ENCODE data around the gene GRID1.
"Not testable (repeated sequence)": the region's sequence is repeated elsewhere in the genome, so short reads cannot be mapped to it uniquely, and the experiment has no call there.

GRID1 gene

GRCh38 chr10:86037096-86037495 lies 329.5 kb downstream of the GRID1 start:
- peaks cover under 1% of the 10 kb centered on the region; the same call in 1 of the 2 replicates for H3K9me3 ChIP-seq (ENCODE audit: insufficient read depth, low read length)
- DNase-seq (ENCODE audit: low read depth, low spot score): no peak
- no peaks in the 10 kb centered on the region for H3K4me1 ChIP-seq (ENCODE audit: insufficient read depth, insufficient read length)
- no peak overlapping the region for H3K9ac ChIP-seq (ENCODE audit: insufficient read length, low read depth)
- H3K36me3 ChIP-seq (ENCODE audit: insufficient read depth, insufficient read length, low read length): no peaks in the 10 kb centered on the region
- no peaks in the 10 kb centered on the region for H3K27me3 ChIP-seq (ENCODE audit: insufficient read depth, insufficient read length)
- H3K4me3 ChIP-seq (ENCODE audit: insufficient read length, low read depth): no peak overlapping the region
- no peak for TF ChIP-seq YY1 (IDR thresholded peaks at IDR 0.05; ENCODE audit: insufficient read depth, insufficient read length)

- no peak for DNase-seq (ENCODE audit: low read depth, low spot score)
- Histone ChIP-seq H3K4me1 (ENCODE audit: insufficient read depth, insufficient read length) (no peaks in the 10 kb centered on the region), H3K36me3 (ENCODE audit: insufficient read depth, insufficient read length, low read length) (no peaks in the 10 kb centered on the region), H3K4me3 (ENCODE audit: insufficient read length, low read depth) (no peak overlapping the region), H3K27me3 (ENCODE audit: insufficient read depth, insufficient read length) (no peaks in the 10 kb centered on the region), H3K9ac (ENCODE audit: insufficient read length, low read depth) (no peak overlapping the region), H3K9me3 (ENCODE audit: insufficient read depth, low read length) (peaks cover 6% of the 10 kb centered on the region; the same call in 1 of the 2 replicates)
- TF ChIP-seq SUZ12 (IDR thresholded peaks at IDR 0.05; ENCODE audit: extremely low read depth, insufficient read depth, insufficient read length) (no peak), YY1 (IDR thresholded peaks at IDR 0.05; ENCODE audit: insufficient read depth, insufficient read length) (no peak), ZNF274 (IDR thresholded peaks at IDR 0.05; ENCODE audit: low read depth, low read length) (no peak)
Observed at GRCh38 chr10:86036544-86036831, 330.1 kb downstream of the GRID1 start.

DNA sequence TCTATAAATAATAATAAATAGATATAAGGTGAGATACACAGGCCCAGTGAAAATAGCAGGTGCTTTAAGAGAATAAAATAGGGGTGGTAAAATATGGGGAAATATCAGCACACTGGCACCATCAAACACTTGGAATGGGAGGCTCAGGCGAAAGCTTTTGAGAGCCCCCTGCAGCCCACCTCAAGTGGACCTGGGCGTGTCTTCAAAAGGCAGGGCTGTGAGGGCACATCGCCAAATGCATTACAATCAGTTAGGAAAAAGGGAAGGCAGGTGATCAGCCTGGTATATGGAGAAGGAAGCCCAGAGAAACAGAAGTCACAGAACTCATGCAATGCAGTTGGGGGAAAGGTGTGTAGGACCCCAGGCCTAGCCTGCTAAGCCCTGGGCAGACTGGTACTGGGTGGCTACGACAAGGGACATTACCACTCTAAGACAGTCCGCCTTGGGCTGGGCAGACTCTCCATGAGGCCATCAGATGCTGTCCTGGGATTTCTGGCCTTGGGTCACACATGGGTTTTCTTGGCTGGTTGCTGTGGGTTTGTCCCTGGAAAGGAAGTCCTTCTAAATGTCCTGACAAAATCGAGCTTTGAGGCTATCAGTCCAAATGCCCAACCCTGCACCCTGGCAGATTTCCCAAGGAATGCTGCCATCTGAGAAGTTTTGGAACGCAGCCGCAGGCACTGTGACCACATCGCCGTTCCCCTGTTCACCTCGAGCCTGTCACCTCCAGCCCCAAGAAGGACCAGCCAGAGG lies 330.6 kb downstream of the GRID1 start:
- H3K9ac ChIP-seq (ENCODE audit: insufficient read length, low read depth): no peak overlapping the region
- peaks cover 12% of the 10 kb centered on the region; the same call in 1 of the 2 replicates for H3K9me3 ChIP-seq (ENCODE audit: insufficient read depth, low read length)
- TF ChIP-seq SUZ12 (IDR thresholded peaks at IDR 0.05; ENCODE audit: extremely low read depth, insufficient read depth, insufficient read length): no peak
- TF ChIP-seq YY1 (IDR thresholded peaks at IDR 0.05; ENCODE audit: insufficient read depth, insufficient read length): no peak
- no peak for TF ChIP-seq ZNF274 (IDR thresholded peaks at IDR 0.05; ENCODE audit: low read depth, low read length)
- H3K27me3 ChIP-seq (ENCODE audit: insufficient read depth, insufficient read length): no peaks in the 10 kb centered on the region
- H3K4me1 ChIP-seq (ENCODE audit: insufficient read depth, insufficient read length): no peaks in the 10 kb centered on the region
- no peak for DNase-seq (ENCODE audit: low read depth, low spot score)
- H3K4me3 ChIP-seq (ENCODE audit: insufficient read length, low read depth): no peak overlapping the region
- H3K36me3 ChIP-seq (ENCODE audit: insufficient read depth, insufficient read length, low read length): no peaks in the 10 kb centered on the region

DNA sequence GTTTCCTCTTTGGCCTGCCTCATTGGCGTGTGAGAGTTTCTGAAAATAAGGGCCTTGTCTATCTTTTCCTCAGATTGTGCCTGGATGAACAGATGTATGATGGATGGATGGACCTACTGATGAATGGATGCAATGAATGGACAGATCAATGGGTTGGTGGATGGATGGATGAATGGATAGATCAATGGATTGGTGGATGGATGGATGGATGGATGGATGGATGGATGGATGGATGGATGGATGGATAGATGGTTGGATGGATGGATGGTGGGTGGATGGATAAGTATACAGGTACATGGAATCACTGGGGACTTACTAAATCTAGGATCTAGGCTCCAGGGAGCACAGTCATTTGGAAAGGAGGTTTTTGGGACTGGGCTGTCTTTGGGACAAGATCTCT lies 331.9 kb downstream of the GRID1 start:
- no peaks in the 10 kb centered on the region for H3K36me3 ChIP-seq (ENCODE audit: insufficient read depth, insufficient read length, low read length)
- no peak overlapping the region for H3K9ac ChIP-seq (ENCODE audit: insufficient read length, low read depth)
- H3K27me3 ChIP-seq (ENCODE audit: insufficient read depth, insufficient read length): no peaks in the 10 kb centered on the region
- no peak overlapping the region for H3K4me3 ChIP-seq (ENCODE audit: insufficient read length, low read depth)
- peaks cover 24% of the 10 kb centered on the region; the same call in 1 of the 2 replicates for H3K9me3 ChIP-seq (ENCODE audit: insufficient read depth, low read length)
- TF ChIP-seq ZNF274 (IDR thresholded peaks at IDR 0.05; ENCODE audit: low read depth, low read length) (no peak), SUZ12 (IDR thresholded peaks at IDR 0.05; ENCODE audit: extremely low read depth, insufficient read depth, insufficient read length) (no peak), YY1 (IDR thresholded peaks at IDR 0.05; ENCODE audit: insufficient read depth, insufficient read length) (no peak)
- no peak for DNase-seq (ENCODE audit: low read depth, low spot score)
- no peaks in the 10 kb centered on the region for H3K4me1 ChIP-seq (ENCODE audit: insufficient read depth, insufficient read length)

DNA sequence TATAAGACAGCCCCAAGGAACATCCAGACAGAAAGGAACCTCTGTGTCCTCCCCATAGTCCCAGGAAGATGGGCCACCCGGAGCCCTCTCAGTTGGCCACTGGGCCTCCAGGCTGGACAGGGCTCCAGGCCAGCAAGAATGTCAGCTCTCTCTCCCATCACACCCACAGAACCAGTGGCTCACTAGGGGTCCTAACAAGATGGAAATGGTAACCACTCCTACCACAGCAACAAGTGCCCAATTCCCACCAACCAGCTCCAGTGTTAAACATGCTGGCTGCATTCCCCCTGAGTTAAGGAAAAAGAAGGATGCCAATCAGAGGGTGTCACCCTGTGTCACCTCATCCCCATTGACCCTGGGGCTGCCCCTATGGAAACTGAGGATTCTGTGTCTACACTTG lies 333.0 kb downstream of the GRID1 start:
- Histone ChIP-seq H3K27me3 (ENCODE audit: insufficient read depth, insufficient read length) (no peaks in the 10 kb centered on the region), H3K36me3 (ENCODE audit: insufficient read depth, insufficient read length, low read length) (no peaks in the 10 kb centered on the region), H3K4me1 (ENCODE audit: insufficient read depth, insufficient read length) (no peaks in the 10 kb centered on the region), H3K9ac (ENCODE audit: insufficient read length, low read depth) (no peak overlapping the region), H3K4me3 (ENCODE audit: insufficient read length, low read depth) (no peak overlapping the region), H3K9me3 (ENCODE audit: insufficient read depth, low read length) (peaks cover 35% of the 10 kb centered on the region; the same call in 1 of the 2 replicates)
- TF ChIP-seq YY1 (IDR thresholded peaks at IDR 0.05; ENCODE audit: insufficient read depth, insufficient read length) (no peak), SUZ12 (IDR thresholded peaks at IDR 0.05; ENCODE audit: extremely low read depth, insufficient read depth, insufficient read length) (no peak), ZNF274 (IDR thresholded peaks at IDR 0.05; ENCODE audit: low read depth, low read length) (no peak)
- no peak for DNase-seq (ENCODE audit: low read depth, low spot score)

DNA sequence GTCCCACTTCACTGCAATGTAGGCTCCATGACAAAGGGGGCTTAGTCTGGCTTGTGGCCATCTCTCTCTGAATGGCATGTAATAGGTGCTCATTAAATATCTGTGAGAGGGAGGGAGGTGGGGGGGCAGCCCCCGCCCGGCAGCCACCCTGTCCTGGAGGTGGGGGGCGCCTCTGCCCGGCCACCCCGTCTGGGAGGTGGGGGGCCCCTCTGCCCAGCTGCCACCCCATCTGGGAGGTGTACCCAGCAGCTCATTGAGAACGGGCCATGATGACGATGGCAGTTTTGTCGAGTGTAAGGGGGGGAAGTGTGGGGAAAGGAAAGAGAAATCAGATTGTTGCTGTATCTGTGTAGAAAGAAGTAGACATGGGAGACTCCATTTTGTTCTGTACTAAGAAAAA lies 334.5 kb downstream of the GRID1 start:
- H3K4me3 ChIP-seq (ENCODE audit: insufficient read length, low read depth); DNase-seq (ENCODE audit: low read depth, low spot score); H3K4me1 ChIP-seq (ENCODE audit: insufficient read depth, insufficient read length); H3K36me3 ChIP-seq (ENCODE audit: insufficient read depth, insufficient read length, low read length); H3K27me3 ChIP-seq (ENCODE audit: insufficient read depth, insufficient read length); H3K9ac ChIP-seq (ENCODE audit: insufficient read length, low read depth): not testable (repeated sequence)
- peaks cover 36% of the 10 kb centered on the region; the same call in 1 of the 2 replicates for H3K9me3 ChIP-seq (ENCODE audit: insufficient read depth, low read length)

DNA sequence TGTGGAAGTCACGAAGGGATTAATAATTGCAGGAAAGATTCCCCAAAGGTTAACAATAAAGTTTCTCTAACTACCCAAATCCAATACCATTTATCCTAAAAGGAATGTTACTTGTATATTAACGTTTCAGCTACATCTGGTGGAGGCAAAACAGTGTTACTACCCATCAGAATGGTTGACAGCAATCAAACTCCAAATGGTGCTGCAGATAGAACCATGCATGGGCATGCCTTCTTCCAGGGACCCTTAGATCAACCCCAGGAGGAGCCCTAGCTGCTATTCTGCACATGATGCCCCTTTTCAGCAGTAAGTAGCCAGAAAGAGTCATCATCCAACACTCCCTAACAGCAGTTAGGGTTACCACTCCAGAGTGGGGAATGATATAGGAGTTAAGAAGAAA lies 336.3 kb downstream of the GRID1 start:
- no peak overlapping the region for H3K4me3 ChIP-seq (ENCODE audit: insufficient read length, low read depth)
- TF ChIP-seq ZNF274 (IDR thresholded peaks at IDR 0.05; ENCODE audit: low read depth, low read length): no peak
- no peak for TF ChIP-seq YY1 (IDR thresholded peaks at IDR 0.05; ENCODE audit: insufficient read depth, insufficient read length)
- TF ChIP-seq SUZ12 (IDR thresholded peaks at IDR 0.05; ENCODE audit: extremely low read depth, insufficient read depth, insufficient read length): no peak
- H3K9me3 ChIP-seq (ENCODE audit: insufficient read depth, low read length): peaks cover 36% of the 10 kb centered on the region; the same call in 1 of the 2 replicates
- H3K9ac ChIP-seq (ENCODE audit: insufficient read length, low read depth): no peak overlapping the region
- H3K27me3 ChIP-seq (ENCODE audit: insufficient read depth, insufficient read length): no peaks in the 10 kb centered on the region
- no peak for DNase-seq (ENCODE audit: low read depth, low spot score)
- no peaks in the 10 kb centered on the region for H3K4me1 ChIP-seq (ENCODE audit: insufficient read depth, insufficient read length)
- no peaks in the 10 kb centered on the region for H3K36me3 ChIP-seq (ENCODE audit: insufficient read depth, insufficient read length, low read length)
